Left kidney (tissue), 2 donors: ENCODE results near the gene GRAMD1A. TPM values are rescaled to one million over a fixed set of nuclear protein-coding genes. Genes with fewer than 3 reads are reported as not detected.

Experiments used
- DNase-seq: peaks from one replicate; pipeline ENCODE4 v3.0.0-alpha.2; 2013
- polyA plus RNA-seq: library from polyadenylated mRNA; unstranded; fragments of 120-200 nt; gene quantifications from one replicate; pipeline ENCODE4 v1.2.1, GENCODE V29; 2013; ENCODE audit not compliant: insufficient read length

Gene GRAMD1A
- polyA plus RNA-seq, 1 donor, result 62.1 TPM

DNA sequence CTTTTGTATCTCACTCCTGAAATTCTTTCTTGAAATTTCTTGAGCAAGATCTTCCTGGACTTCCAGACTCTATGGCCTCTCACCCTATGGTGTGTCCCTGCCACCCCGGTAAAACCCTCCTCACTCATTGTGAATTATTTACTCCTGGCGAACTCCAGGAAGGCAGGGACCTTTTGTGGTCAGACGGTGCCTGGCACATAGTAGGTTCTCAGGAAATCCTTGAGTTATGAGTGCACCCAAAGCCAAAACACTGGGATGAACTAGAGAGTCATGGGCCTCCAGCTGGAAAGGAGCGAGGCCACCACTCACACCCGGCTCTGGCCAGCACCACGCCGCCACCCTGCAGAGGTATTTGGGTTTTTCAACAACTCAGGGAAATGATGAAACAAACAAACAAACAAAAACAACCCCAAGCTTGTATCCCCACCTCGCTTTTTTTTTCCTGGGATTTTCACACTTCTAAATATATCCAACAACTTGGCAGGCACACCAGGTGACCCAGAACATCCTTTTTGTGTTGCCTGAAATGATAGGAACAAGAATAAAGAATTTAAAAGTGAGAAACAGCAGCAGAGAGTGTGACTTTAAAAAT, 52.6 kb downstream of the GRAMD1A start:
- DNase-seq, result no peak

DNA sequence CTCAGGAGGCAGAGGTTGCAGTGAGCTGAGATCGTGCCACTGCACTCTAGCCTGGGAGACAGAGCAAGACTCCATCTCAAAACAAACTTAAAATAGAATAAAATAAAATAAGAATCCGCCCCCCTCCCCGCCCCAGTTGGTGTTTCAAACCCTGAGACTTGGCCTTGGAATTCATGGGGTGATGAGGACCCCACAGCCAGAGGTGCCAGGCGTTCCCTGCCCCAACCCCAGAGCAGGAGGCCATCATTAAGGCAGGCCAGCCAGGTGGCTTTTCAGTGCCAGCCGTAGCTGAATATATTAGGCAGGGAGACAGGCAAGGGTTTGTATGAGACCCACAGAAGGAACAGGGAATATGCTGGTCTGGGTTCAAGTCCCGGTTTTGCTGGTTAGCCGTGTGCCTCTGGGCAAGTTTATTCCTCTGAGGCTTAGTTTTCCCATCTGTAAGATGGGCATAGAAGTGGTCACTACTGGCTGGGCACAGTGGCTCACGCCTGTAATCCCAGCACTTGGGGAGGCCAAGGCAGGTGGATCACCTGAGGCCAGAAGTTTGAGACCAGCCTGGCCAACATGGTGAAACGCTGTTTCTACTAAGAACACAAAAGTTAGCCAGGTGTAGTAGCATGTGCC, 53.7 kb downstream of the GRAMD1A start:
- DNase-seq, result no peak

DNA sequence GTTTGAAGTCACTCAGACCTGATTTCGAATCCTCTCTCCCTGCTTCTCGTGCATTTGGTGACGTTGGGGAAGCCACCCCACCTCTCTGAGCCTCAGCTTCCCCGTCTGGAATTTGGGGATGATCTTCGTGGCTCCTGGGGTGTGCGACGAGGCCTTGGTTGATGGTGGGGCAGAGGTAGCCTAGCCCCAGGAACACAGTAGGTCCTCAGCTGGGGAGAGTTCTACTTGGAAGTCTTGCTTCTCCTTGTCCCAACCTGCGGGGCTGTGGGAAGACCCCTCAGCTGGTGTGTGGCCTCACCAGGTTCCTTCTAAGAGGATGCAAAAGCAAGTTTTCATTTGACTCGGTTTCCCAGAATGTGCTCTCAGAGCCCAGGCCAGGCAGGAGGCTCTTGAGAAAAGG, 54.5 kb downstream of the GRAMD1A start:
- no peak for DNase-seq

DNA sequence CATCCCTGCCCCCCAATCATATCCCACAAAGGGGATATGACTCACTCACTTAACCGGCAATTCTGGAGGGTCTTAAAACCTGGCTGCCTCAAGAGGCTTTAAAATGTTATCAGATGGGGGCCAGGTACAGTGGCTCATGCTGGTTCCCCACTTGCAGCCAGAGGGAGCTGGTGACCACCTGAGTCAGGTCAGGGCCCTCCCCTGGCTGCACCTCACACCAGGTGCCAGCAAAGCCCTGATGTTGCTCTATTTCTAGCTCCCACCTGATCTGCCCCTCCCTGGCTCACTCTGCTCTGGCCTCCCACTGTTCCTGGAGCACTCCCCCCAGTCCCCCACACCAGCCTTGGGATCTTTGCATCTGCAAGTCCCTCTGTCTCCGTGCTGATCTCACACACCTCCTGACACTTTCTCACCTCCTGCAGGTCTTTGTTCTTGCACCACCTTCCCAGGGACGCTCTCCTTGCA, 55.6 kb downstream of the GRAMD1A start:
- DNase-seq, result no peak

DNA sequence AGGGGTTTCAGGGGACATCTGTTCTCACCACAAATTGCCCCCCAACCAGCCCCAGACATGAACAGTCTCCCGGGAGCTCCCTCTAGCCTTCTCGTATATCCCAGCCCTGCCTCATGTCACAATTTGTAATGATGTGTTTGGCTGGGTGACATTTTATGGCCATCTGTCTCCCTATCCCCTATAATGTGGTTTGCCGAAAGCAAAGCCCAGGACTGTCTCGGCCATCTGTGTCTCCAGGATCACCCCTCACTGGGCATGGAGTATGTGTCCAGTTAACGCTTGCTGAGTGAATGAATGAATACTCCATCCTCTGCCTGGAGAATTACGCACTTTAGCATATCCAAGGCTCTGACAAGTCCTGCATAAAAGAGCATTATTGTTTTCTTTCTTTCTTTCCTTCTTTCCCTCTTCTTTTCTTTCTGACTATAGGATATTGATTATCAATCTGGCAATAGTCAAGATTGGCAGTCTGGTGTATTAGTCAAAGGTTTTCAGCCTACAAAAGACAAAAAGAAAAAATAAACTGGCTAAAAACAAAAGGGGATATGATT, 56.5 kb downstream of the GRAMD1A start:
- no peak for DNase-seq

DNA sequence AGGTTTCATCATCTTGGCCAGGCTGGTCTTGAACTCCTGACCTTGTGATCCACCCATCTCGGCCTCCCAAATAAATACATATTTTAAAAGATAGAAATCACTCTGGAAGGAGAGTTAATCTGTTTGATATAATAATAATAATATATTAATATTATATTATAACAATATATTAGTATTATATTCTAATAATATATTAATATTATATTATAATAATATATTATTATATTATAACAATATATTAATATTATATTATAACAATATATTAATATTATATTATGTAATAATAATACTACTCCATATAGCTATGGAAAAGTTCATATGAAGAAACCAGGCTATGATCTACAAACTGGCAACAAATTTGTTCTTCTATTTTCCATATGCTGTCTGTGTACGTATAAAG, 58.2 kb downstream of the GRAMD1A start:
- DNase-seq, result no peak

DNA sequence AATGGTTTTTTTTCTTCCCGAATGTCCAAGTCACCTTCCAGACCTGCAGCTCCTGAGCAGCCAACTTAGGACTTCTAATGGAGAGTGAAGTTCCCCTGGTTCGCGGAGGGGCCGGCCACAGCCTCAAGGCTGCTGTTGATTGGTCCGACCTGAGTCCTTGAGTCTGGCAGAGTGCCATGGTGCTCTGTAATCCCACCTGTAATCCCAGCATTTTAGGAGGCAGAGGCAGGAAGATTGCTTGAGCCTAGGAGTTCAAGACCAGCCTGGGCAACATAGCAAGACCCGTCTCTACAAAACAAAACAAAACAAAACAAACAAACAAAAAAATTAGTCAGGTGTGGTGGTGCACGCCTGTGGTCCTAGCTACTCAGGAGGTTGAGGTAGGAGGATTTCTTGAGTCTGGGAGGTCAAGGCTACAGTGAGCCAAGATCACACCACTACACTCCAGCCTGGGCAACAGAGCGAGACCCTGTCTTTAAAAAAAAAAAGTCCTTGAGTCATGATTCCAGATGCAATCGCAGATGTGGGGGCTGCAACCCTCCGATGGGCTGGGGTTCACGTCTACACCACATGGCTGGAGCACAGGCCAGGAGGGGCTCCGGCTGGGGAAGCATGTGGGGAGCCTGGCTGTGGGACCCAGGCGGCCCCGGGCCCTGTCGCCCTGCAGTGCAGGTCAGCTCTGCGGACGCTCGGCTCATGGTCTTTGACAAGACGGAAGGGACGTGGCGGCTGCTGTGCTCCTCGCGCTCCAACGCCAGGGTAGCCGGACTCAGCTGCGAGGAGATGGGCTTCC, 59.1 kb downstream of the GRAMD1A start:
- DNase-seq, result no peak

DNA sequence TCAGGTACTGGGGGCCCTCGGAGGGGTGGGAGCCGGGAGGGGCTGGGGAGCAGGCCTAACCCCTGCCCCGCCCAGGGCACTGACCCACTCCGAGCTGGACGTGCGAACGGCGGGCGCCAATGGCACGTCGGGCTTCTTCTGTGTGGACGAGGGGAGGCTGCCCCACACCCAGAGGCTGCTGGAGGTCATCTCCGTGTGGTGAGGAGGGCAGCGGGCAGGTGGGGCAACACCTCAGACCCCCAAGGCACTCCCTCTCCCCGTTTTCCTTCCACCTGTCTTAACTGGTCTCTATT, 59.6 kb downstream of the GRAMD1A start:
- DNase-seq, result no peak

DNA sequence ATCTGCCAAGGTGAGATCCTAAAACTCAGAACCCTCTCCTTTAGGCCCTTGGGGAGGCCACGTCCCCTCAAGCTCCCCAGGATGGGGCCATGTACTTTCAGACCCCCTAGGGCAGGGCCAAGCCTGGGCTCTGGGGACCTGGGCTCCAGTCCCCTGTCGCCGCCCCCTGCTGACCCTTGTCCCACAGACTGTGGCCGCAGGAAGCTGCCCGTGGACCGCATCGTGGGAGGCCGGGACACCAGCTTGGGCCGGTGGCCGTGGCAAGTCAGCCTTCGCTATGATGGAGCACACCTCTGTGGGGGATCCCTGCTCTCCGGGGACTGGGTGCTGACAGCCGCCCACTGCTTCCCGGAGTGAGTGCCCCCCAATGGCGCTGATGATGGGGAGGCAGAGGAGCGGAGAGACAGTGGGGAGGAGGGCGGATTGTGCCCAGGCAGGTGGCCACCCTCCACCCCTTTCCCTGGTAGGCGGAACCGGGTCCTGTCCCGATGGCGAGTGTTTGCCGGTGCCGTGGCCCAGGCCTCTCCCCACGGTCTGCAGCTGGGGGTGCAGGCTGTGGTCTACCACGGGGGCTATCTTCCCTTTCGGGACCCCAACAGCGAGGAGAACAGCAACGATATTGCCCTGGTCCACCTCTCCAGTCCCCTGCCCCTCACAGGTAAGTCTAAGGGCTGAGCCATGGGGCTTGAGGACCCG, 60.2 kb downstream of the GRAMD1A start:
- DNase-seq, result no peak

DNA sequence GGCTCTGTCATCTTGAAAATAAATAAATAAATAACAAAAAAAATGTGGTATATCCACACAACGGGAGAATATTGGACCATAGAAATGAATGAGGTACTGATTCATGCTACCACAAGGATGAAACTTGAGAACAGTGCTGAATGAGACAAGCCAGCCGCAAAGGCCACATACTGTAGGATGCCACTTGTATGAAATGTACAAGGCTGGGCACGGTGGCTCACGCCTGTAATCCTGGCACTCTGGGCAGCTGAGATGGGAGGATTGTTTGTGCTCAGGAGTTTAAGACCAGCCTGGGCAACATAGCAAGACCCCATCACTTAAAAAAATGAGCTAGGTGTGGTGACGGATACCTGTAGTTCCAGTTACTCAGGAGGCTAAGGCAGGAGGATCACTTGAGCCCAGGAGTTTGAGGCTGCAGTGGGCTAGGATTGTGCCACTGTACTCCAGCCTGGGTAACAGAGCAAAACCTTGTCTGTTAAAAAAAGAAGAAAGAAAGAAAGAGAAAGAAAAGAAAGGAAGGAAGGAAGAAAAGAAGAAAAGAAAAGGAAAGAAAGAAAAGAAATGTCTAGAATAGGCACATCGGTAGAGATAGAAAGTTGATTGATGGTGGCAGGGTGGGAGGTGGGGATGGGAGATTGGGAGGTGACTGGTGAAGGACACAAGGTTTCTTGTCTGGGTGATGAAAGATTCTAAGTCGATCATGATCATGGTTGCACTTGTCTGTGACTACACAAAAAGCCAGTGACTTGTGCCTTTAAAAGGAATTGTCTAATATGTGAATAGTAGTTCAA, 61.7 kb downstream of the GRAMD1A start:
- DNase-seq, result no peak

DNA sequence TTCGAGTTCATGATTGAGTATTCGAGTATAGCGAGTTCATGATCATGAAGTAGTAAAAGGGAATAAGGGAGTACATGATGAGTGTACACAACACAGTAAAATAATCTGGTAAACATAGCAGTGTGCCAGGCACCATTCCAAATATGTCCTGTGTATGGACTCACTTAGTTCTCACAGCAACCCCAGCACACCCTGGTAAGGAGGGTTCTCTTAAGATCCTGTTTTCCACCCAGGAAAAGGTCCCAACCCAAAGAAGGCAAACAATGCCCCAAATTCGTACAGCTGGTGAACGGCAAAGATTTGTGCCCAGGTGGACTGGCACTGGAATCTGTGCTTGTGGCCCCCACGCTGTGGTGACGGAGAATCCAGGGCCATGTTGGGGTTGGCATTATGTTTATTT, 62.8 kb downstream of the GRAMD1A start:
- DNase-seq, result no peak

DNA sequence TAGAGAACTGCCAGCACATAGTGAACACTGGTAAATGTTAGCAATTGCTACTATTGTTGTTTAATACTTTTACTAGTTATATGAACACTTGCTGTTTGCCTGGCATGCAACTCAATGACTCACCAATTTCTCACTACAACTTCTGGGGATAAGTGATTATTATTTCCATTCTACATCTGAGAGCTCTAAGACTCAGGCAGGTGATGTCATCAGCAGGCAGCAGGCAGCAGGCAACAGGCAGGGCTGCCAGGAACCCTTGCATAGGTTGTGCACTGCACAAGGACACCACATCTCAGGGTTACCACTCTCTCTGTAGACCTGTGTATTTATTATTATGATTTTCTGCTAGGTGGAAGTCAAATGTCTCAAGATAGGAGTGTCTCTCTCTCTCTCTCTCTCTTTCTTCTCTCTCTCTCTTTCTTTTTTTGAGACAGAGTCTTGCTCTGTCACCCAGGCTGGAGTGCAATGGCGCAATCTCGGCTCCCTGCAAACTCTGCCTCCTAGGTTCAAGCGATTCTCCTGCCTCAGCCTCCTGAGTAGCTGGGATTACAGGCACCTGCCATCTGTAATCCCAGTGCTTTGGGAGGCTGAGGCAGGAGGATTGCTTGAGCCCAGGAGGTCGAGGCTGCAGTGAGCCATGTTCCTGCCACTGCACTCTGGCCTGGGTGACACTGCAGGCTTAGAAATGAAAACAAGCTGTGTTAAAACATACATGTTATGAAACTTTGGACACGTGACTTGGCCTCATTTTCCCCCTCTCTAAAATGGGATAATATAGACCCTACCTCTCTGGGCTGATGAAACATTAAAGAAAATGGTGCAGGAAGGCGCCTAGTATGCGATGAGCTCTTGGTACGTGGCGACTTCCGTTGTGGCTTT, 64.1 kb downstream of the GRAMD1A start:
- no peak for DNase-seq

DNA sequence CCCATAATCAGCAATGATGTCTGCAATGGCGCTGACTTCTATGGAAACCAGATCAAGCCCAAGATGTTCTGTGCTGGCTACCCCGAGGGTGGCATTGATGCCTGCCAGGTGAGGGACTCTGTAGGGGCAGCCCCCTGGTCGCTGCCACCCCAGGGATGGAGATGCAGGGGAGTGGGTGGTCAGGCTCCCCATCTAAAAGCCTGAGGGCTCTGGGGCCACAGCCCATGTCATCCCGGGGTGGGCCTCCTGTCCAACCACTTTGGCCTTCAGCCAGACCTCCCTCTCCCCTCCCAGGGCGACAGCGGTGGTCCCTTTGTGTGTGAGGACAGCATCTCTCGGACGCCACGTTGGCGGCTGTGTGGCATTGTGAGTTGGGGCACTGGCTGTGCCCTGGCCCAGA, 65.5 kb downstream of the GRAMD1A start:
- no peak for DNase-seq

DNA sequence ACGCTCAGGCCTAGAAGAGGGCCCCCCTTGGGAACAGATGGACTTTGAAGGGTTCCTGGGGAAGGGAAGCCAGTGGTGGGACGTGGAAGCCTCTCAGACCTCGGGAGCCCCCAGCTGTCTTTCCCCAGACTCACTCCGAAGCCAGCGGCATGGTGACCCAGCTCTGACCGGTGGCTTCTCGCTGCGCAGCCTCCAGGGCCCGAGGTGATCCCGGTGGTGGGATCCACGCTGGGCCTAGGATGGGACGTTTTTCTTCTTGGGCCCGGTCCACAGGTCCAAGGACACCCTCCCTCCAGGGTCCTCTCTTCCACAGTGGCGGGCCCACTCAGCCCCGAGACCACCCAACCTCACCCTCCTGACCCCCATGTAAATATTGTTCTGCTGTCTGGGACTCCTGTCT, 66.0 kb downstream of the GRAMD1A start:
- no peak for DNase-seq

DNA sequence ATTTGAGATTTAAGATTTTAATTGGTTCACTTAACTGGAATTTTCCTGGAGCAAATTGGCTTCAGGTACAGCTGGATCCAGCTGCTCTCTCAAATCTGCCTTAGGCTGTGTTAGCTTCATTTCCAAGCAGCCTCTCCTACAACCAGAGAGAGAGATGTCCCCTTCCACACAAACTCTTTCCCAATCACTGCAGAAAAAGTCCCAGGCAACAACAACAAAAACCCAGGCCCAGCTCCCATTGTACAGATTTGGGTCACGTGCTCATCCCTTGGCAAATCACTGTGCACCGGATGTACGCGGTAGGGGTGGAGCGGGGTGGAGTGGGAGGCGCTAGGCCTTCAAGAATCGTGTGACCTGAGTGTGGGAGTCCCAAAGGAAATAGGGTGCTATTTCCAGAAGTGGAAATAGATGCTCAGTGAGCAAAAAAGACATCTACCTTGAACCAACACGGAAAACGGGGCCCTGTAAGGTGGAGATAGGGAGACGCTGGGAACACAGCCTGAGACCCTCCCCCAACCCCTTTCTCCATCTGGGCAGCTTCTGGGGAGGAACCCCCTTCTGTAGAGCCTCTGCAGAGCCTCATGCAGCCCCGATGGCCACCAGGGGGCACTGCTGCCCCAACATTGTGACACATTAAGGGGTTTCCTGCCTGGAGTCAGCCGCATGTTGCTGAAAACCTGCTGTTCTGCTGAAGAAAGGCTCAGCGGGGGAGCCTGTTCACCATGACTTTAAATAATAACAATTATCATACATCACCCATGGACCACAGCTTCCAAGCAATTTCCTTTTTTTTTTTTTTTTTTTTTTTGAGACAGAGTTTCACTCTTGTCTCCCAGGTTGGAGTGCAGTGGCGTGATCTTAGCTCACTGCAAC, 66.8 kb downstream of the GRAMD1A start:
- peak; percentile 84 for DNase-seq

DNA sequence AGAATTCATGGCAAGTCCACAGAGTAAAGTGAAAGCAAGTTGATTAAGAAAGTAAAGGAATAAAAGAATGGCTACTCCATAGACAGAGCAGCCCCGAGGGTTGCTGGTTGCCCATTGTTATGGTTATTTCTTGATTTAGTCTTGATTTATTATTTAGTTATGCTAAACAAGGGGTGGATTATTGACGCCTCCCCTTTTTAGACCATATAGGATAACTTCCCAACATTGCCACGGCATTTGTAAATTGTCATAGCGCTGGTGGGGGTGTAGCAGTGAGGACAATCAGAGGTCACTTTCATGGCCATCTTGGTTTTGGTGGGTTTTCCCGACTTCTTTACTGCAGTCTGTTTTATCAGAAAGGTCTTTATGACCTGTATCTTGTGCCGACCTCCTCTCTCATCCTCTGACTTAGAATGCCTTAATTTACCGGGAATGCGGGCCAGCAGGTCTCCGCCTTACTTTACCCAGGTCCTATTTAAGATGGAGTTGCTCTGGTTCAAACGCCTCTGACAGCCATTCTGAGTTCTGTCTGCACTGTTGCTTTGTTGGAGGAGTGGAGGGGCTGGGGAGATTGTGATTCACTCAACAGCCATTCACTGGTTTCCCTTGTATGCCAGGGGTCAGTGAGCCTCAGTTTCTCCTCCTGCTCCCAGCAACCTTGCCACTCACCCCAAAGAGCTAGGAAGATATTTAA, 69.0 kb downstream of the GRAMD1A start:
- no peak for DNase-seq

DNA sequence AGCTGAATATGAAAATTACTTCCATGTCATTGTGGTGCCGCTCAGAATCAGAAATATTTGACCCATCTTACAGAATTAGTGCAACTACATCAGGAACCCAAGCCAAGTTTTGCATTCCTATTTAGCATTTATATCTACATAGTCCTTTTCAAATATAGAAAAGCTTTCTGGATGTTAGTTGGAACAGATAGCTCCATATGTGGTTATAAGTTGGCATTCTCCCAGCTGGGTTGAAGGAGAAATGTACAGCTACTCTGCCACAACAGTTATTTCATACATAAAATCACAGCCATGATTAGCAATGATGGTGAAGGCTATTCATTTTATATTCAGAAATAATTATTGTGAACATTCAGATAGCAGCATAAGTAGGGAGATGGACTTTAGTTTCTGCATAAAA, 69.6 kb downstream of the GRAMD1A start:
- DNase-seq, result no peak

DNA sequence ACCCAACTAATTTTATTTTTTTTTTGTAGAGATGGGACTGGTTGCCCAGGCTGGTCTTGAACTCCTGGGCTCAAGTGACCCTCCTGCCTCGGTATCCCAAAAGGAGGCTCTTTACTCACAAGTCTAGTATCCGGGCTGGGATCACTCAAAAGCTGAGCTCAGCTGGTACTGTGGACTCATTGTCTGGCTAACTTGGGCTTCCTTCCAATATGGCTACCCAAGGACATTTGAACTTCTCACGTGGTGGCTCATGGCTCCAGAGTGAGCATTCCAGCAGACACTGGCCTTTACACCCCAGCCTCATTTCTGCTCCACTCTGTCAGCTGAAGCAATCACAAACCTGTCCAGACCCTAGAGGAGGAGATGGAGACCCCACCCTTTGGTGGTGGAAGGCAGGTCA, 70.3 kb downstream of the GRAMD1A start:
- no peak for DNase-seq

DNA sequence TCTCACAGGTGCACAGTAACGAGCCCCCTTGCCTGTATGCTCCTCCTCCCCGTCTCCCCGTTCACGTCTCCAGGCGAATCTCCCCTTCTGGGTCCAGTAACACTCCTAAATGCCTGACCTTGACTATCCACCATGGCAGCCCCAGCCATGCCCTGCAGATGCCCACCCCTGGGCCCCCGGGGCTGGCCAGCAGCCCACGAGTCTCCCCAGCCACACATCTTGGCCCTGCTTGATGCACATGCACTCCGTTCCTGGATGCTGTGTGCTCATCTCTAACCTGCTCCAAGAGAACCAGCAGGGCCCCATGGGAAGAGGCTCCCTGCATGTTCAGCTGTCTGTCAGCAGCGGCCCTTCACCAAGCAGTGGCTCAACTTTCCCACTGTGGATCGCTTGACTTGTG, 73.4 kb downstream of the GRAMD1A start:
- DNase-seq, result no peak
